ENCODE results near the gene NR5A1. TPM values are rescaled to one million over a fixed set of nuclear protein-coding genes. Genes with fewer than 3 reads are reported as not detected.

NR5A1 gene
- total and polyA plus RNA-seq, 2 experiments from 2014 or later, result 0.21 TPM; not detected in 1

DNA sequence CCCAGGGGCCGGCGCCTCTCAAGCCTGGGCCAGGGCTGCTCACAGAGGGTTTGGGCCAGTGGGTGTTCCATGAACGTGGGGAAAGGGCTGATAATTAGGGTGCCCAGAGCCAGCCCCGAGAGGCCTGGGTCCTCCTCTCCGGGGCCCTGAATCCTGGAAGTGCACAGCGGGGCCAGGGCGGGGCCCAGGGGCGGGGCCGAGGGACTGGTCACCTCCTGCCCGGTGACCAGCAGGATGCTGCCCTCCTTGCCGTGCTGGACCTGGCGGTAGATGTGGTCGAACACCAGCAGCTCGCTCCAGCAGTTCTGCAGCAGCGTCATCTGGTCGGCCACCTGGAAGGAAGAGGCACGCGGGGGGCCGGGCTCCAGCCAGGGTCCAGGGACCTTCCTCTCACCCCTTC lies 14.4 kb downstream of the NR5A1 start:
- H3K27me3 Mint-ChIP-seq (ENCODE audit: insufficient read depth, low read depth, poor library complexity), result peaks cover 14% of the 10 kb centered on the region
- H3K4me3 ChIP-seq, result no peak overlapping the region
- no peak overlapping the region for H3K27ac Mint-ChIP-seq
- 0 out of 2 replicates have a peak, but pooled peaks cover 3% of the 10 kb centered on the region for H3F3A ChIP-seq (replicated peaks; ENCODE audit: low read depth)
- H3K36me3 Mint-ChIP-seq (ENCODE audit: low read depth), result no peaks in the 10 kb centered on the region
- no peak overlapping the region for H2AFZ ChIP-seq
- H4K20me1 ChIP-seq (replicated peaks; ENCODE audit: insufficient read depth), result no peaks in the 10 kb centered on the region
- no peak overlapping the region for H3K27ac ChIP-seq (ENCODE audit: low read depth)
- H3K9me3 Mint-ChIP-seq, result no peaks in the 10 kb centered on the region
- ATAC-seq, result no peak
- H3K79me2 ChIP-seq (replicated peaks; ENCODE audit: insufficient read depth), result no peaks in the 10 kb centered on the region
- DNase-seq (ENCODE audit: low spot score), result no peak
- no peak overlapping the region for H3K4me3 Mint-ChIP-seq
- H3K4me2 ChIP-seq, result no peak overlapping the region
- no peaks in the 10 kb centered on the region for H3K4me1 ChIP-seq (ENCODE audit: insufficient read depth)
- no peaks in the 10 kb centered on the region for H3K27me3 ChIP-seq (ENCODE audit: insufficient read depth)
- H3K9me2 ChIP-seq (ENCODE audit: insufficient read depth), result no peaks in the 10 kb centered on the region
- H3K36me3 ChIP-seq (ENCODE audit: insufficient read depth), result no peaks in the 10 kb centered on the region
- no peak for TF ChIP-seq ZNF114 (CRISPR knock-in tag; IDR thresholded peaks at IDR 0.05)
- TF ChIP-seq POLR2AphosphoS5 (IDR thresholded peaks at IDR 0.05; ENCODE audit: low read depth), result no peak
- TF ChIP-seq, protein P1, sequence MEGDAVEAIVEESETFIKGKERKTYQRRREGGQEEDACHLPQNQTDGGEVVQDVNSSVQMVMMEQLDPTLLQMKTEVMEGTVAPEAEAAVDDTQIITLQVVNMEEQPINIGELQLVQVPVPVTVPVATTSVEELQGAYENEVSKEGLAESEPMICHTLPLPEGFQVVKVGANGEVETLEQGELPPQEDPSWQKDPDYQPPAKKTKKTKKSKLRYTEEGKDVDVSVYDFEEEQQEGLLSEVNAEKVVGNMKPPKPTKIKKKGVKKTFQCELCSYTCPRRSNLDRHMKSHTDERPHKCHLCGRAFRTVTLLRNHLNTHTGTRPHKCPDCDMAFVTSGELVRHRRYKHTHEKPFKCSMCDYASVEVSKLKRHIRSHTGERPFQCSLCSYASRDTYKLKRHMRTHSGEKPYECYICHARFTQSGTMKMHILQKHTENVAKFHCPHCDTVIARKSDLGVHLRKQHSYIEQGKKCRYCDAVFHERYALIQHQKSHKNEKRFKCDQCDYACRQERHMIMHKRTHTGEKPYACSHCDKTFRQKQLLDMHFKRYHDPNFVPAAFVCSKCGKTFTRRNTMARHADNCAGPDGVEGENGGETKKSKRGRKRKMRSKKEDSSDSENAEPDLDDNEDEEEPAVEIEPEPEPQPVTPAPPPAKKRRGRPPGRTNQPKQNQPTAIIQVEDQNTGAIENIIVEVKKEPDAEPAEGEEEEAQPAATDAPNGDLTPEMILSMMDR (conservative IDR thresholded peaks at IDR 0.05; ENCODE audit: low read depth in 2 of 2), result no peak
- TF ChIP-seq, protein P2, sequence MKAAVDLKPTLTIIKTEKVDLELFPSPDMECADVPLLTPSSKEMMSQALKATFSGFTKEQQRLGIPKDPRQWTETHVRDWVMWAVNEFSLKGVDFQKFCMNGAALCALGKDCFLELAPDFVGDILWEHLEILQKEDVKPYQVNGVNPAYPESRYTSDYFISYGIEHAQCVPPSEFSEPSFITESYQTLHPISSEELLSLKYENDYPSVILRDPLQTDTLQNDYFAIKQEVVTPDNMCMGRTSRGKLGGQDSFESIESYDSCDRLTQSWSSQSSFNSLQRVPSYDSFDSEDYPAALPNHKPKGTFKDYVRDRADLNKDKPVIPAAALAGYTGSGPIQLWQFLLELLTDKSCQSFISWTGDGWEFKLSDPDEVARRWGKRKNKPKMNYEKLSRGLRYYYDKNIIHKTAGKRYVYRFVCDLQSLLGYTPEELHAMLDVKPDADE (IDR thresholded peaks at IDR 0.05), result no peak
- TF ChIP-seq STAT1 (IDR thresholded peaks at IDR 0.05; ENCODE audit: unreplicated experiment), result no peak
- TF ChIP-seq CREB1 (CRISPR knock-in tag; IDR thresholded peaks at IDR 0.05; ENCODE audit: low read depth), result no peak
- TF ChIP-seq NANOG (IDR thresholded peaks at IDR 0.05; ENCODE audit: borderline replicate concordance), result no peak
- H3K4me1 Mint-ChIP-seq, result peaks cover 15% of the 10 kb centered on the region

DNA sequence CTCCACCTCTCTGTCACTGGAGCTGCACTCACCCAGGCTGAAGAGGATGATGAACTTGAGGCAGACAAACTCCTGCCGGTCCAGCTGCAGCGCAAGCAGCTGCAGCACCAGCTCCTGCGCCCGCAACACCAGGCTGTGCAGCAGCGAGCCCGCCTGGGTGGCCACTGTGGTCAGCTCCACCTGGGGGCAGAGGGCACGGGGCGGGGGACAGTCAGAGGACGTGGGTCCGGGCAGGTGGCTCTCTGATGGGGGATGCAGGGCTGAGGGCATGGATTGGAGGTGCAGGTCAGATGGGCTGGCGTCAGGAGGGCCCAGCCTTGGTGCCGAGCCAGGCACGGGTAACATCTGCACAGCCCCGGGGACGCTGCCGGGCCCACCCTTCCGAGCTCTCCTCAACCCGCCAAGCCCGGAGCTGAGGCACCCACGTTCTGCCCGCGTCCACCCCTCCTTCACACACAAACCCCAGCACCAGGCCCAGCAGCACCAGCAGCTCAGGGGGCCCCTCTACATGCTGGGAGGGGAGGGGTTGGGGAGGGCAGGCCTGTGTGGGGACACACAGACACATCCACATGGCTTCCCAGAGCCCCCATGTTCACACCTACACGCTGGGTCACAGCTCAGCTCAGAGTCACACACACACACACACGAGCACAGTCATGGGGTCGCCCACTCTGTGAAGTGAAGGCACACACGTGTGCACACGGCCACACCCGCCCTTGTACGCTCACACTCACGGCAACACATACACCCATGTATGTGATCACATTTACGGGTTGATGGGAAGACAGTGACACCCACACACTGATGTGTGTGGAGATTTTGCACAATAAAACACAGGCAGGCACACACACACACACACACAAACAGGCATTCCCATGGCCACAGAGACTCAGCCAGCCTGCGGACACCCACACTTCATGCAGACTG lies 15.9 kb downstream of the NR5A1 start:
- Histone ChIP-seq H4K20me1 (replicated peaks; ENCODE audit: insufficient read depth) (no peaks in the 10 kb centered on the region), H3K27ac (ENCODE audit: low read depth) (no peak overlapping the region), H2AFZ (no peak overlapping the region), H3K36me3 (ENCODE audit: insufficient read depth) (no peaks in the 10 kb centered on the region), H3K9me2 (ENCODE audit: insufficient read depth) (no peaks in the 10 kb centered on the region), H3K4me3 (no peak overlapping the region), H3K4me1 (ENCODE audit: insufficient read depth) (peaks cover 10% of the 10 kb centered on the region; the same call in 1 of the 2 replicates), H3K4me2 (no peak overlapping the region), H3F3A (replicated peaks; ENCODE audit: low read depth) (0 out of 2 replicates have a peak, but pooled peaks cover 3% of the 10 kb centered on the region), H3K79me2 (replicated peaks; ENCODE audit: insufficient read depth) (no peaks in the 10 kb centered on the region), H3K27me3 (ENCODE audit: insufficient read depth) (peaks cover 9% of the 10 kb centered on the region)
- H3K4me3 Mint-ChIP-seq, result no peak overlapping the region
- no peak for DNase-seq (ENCODE audit: low spot score)
- no peaks in the 10 kb centered on the region for H3K9me3 Mint-ChIP-seq
- H3K36me3 Mint-ChIP-seq (ENCODE audit: low read depth), result no peaks in the 10 kb centered on the region
- H3K27me3 Mint-ChIP-seq (ENCODE audit: insufficient read depth, low read depth, poor library complexity), result peaks cover 14% of the 10 kb centered on the region
- ATAC-seq, result no peak
- H3K4me1 Mint-ChIP-seq, result peaks cover 18% of the 10 kb centered on the region
- H3K27ac Mint-ChIP-seq, result no peak overlapping the region
- TF ChIP-seq, protein P1 (conservative IDR thresholded peaks at IDR 0.05; ENCODE audit: low read depth in 2 of 2), result no peak
- TF ChIP-seq JUNB (IDR thresholded peaks at IDR 0.05; ENCODE audit: unreplicated experiment) (no peak), EZH2 (IDR thresholded peaks at IDR 0.05; ENCODE audit: low read depth, unreplicated experiment) (no peak), ZNF114 (CRISPR knock-in tag; IDR thresholded peaks at IDR 0.05) (no peak), EZH2phosphoT487 (IDR thresholded peaks at IDR 0.05; ENCODE audit: unreplicated experiment) (no peak)
- TF ChIP-seq, protein P3, sequence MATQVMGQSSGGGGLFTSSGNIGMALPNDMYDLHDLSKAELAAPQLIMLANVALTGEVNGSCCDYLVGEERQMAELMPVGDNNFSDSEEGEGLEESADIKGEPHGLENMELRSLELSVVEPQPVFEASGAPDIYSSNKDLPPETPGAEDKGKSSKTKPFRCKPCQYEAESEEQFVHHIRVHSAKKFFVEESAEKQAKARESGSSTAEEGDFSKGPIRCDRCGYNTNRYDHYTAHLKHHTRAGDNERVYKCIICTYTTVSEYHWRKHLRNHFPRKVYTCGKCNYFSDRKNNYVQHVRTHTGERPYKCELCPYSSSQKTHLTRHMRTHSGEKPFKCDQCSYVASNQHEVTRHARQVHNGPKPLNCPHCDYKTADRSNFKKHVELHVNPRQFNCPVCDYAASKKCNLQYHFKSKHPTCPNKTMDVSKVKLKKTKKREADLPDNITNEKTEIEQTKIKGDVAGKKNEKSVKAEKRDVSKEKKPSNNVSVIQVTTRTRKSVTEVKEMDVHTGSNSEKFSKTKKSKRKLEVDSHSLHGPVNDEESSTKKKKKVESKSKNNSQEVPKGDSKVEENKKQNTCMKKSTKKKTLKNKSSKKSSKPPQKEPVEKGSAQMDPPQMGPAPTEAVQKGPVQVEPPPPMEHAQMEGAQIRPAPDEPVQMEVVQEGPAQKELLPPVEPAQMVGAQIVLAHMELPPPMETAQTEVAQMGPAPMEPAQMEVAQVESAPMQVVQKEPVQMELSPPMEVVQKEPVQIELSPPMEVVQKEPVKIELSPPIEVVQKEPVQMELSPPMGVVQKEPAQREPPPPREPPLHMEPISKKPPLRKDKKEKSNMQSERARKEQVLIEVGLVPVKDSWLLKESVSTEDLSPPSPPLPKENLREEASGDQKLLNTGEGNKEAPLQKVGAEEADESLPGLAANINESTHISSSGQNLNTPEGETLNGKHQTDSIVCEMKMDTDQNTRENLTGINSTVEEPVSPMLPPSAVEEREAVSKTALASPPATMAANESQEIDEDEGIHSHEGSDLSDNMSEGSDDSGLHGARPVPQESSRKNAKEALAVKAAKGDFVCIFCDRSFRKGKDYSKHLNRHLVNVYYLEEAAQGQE (IDR thresholded peaks at IDR 0.05; ENCODE audit: unreplicated experiment), result no peak
- TF ChIP-seq, protein P2 (IDR thresholded peaks at IDR 0.05), result no peak

All from GM23338 (cell line).